SU-DHL-6 (cell line): ENCODE measurements around the gene CETP.

Experiments used
- H2AFZ ChIP-seq: fragments of 200-600 bp; sonication (generic); 2 replicates; pipeline ENCODE4 v1.6.1; 2014; ENCODE audit warnings: low read depth, mild to moderate bottlenecking, moderate library complexity, mixed read lengths, antibody characterized with exemption, low read length; ENCODE audit not compliant: severe bottlenecking
- H3F3A ChIP-seq: fragments of 200-600 bp; shearing (Covaris generic); 2 replicates; pipeline ENCODE4 v1.6.0; 2016; ENCODE audit warnings: antibody characterized with exemption, mild to moderate bottlenecking; ENCODE audit not compliant: insufficient read depth
- H3K27ac ChIP-seq: fragments of 200-600 bp; sonication (generic); 2 replicates; pipeline ENCODE4 v1.5.1; 2016; ENCODE audit warnings: low read depth, mild to moderate bottlenecking, low read length, moderate library complexity, mixed read lengths
- H3K27me3 ChIP-seq: fragments of 200-600 bp; sonication (generic), shearing (Covaris generic); 2 replicates; pipeline ENCODE4 v1.6.0; 2014; ENCODE audit warnings: mild to moderate bottlenecking, low read length
- H3K36me3 ChIP-seq: fragments of 200-600 bp; sonication (generic); 2 replicates; pipeline ENCODE4 v1.6.1; 2014; ENCODE audit warnings: mild to moderate bottlenecking, low read length, mixed read lengths
- H3K4me2 ChIP-seq: fragments of 300-600, 200-600 bp; shearing (Covaris generic), sonication (generic); 2 replicates; pipeline ENCODE4 v1.6.0; 2014; ENCODE audit warnings: low read length, low read depth, mild to moderate bottlenecking; ENCODE audit not compliant: poor library complexity, severe bottlenecking
- H3K4me3 ChIP-seq: fragments of 200-600 bp; sonication (generic); 2 replicates; pipeline ENCODE4 v1.5.1; 2014; ENCODE audit warnings: antibody characterized with exemption, low read length, mild to moderate bottlenecking, mixed read lengths; ENCODE audit not compliant: insufficient read depth, poor library complexity, severe bottlenecking
- H3K79me2 ChIP-seq: fragments of 200-600 bp; sonication (generic); 2 replicates; pipeline ENCODE4 v1.6.1; 2014; ENCODE audit warnings: mild to moderate bottlenecking, low read length, moderate library complexity; ENCODE audit not compliant: insufficient read depth
- H3K9ac ChIP-seq: fragments of 200-600 bp; sonication (generic); 2 replicates; pipeline ENCODE4 v1.7.0; 2014; ENCODE audit warnings: mild to moderate bottlenecking, low read length
- H3K9me2 ChIP-seq: fragments of 200-600 bp; sonication (generic); replicated peaks from 2 replicates; pipeline ENCODE4 v1.6.1; 2014; ENCODE audit warnings: low read length; ENCODE audit not compliant: insufficient read depth
- H3K9me3 ChIP-seq: fragments of 200-600 bp; sonication (generic); 2 replicates; pipeline ENCODE4 v1.6.1; 2014; ENCODE audit warnings: low read length, mixed read lengths; ENCODE audit not compliant: insufficient read depth
- H4K20me1 ChIP-seq: fragments of 200-600 bp; sonication (generic); 2 replicates; pipeline ENCODE4 v1.6.1; 2014; ENCODE audit warnings: low read depth, mild to moderate bottlenecking, antibody characterized with exemption, low read length, moderate library complexity, mixed read lengths
- CTCF ChIP-seq: fragments of 200-600 bp; sonication (generic); IDR thresholded peaks from one replicate; pipeline ENCODE4 v1.5.1; 2017; ENCODE audit warnings: antibody characterized with exemption, mild to moderate bottlenecking, low read length, moderate library complexity; ENCODE audit not compliant: insufficient read depth, poor library complexity, severe bottlenecking
- EZH2phosphoT487 ChIP-seq: fragments of 200-600 bp; sonication (generic), shearing (Covaris generic); conservative IDR thresholded peaks from 2 replicates; pipeline ENCODE4 v1.6.1; 2018; ENCODE audit warnings: mild to moderate bottlenecking, antibody characterized with exemption, low read length, moderate library complexity, mixed read lengths

Gene CETP

GRCh38 chr16:56919099-56919800 lies 42.5 kb upstream of the CETP start:
- H3K4me3 ChIP-seq: no peak overlapping the region
- no peak overlapping the region for H3K9ac ChIP-seq
- no peak overlapping the region for H3K27ac ChIP-seq
- no peaks in the 10 kb centered on the region for H3K9me2 ChIP-seq
- H2AFZ ChIP-seq: no peak overlapping the region
- TF ChIP-seq EZH2phosphoT487: no peak
- no peak for TF ChIP-seq CTCF
- peaks cover 18% of the 10 kb centered on the region for H3F3A ChIP-seq
- no peaks in the 10 kb centered on the region for H3K27me3 ChIP-seq
- no peaks in the 10 kb centered on the region for H3K36me3 ChIP-seq
- no peak overlapping the region for H3K4me2 ChIP-seq
- no peaks in the 10 kb centered on the region for H4K20me1 ChIP-seq
- H3K9me3 ChIP-seq: no peaks in the 10 kb centered on the region
- H3K79me2 ChIP-seq: no peaks in the 10 kb centered on the region

- Histone ChIP-seq H3K4me3 (no peak overlapping the region), H3F3A (peaks cover 25% of the 10 kb centered on the region), H3K27ac (no peak overlapping the region), H3K9me2 (no peaks in the 10 kb centered on the region), H3K36me3 (no peaks in the 10 kb centered on the region), H3K4me2 (no peak overlapping the region), H2AFZ (no peak overlapping the region), H3K79me2 (no peaks in the 10 kb centered on the region), H4K20me1 (no peaks in the 10 kb centered on the region), H3K9ac (no peak overlapping the region), H3K9me3 (no peaks in the 10 kb centered on the region), H3K27me3 (no peaks in the 10 kb centered on the region)
- TF ChIP-seq CTCF (no peak), EZH2phosphoT487 (no peak)
Observed at GRCh38 chr16:56921571-56921970, 40.2 kb upstream of the CETP start.

GRCh38 chr16:56923481-56924091 lies 38.2 kb upstream of the CETP start:
- no peaks in the 10 kb centered on the region for H4K20me1 ChIP-seq
- H3K4me3 ChIP-seq: no peak overlapping the region
- H3K27me3 ChIP-seq: no peaks in the 10 kb centered on the region
- no peaks in the 10 kb centered on the region for H3K36me3 ChIP-seq
- peaks cover 31% of the 10 kb centered on the region for H3F3A ChIP-seq
- H3K9ac ChIP-seq: no peak overlapping the region
- no peaks in the 10 kb centered on the region for H3K79me2 ChIP-seq
- no peak overlapping the region for H3K27ac ChIP-seq
- H3K9me3 ChIP-seq: no peaks in the 10 kb centered on the region
- TF ChIP-seq CTCF (no peak), EZH2phosphoT487 (no peak)
- no peak overlapping the region for H3K4me2 ChIP-seq
- no peaks in the 10 kb centered on the region for H3K9me2 ChIP-seq
- H2AFZ ChIP-seq: no peak overlapping the region
